WTC11 (cell line): ENCODE data around the gene MLXIPL.

ENCODE experiments used
- JUN ChIP-seq: sonication (generic); formaldehyde crosslinking; IDR thresholded peaks from 2 replicates; pipeline ENCODE4 v1.8.0; 2023; ENCODE audit warnings: mild to moderate bottlenecking, missing genetic modification reagents
- TF ChIP-seq, protein P1 (sequence below): sonication (generic); formaldehyde crosslinking; IDR thresholded peaks from 2 replicates; pipeline ENCODE4 v1.8.0; 2023; ENCODE audit warnings: missing genetic modification reagents
- TF ChIP-seq, protein P2 (sequence below): sonication (generic); formaldehyde crosslinking; IDR thresholded peaks from 2 replicates; pipeline ENCODE4 v1.8.0; 2022; ENCODE audit warnings: mild to moderate bottlenecking, missing genetic modification reagents
- TF ChIP-seq, protein P3 (sequence below): sonication (generic); formaldehyde crosslinking; IDR thresholded peaks from 2 replicates; pipeline ENCODE4 v1.8.1; 2022; ENCODE audit warnings: low read depth, missing genetic modification reagents, borderline replicate concordance

DNA sequence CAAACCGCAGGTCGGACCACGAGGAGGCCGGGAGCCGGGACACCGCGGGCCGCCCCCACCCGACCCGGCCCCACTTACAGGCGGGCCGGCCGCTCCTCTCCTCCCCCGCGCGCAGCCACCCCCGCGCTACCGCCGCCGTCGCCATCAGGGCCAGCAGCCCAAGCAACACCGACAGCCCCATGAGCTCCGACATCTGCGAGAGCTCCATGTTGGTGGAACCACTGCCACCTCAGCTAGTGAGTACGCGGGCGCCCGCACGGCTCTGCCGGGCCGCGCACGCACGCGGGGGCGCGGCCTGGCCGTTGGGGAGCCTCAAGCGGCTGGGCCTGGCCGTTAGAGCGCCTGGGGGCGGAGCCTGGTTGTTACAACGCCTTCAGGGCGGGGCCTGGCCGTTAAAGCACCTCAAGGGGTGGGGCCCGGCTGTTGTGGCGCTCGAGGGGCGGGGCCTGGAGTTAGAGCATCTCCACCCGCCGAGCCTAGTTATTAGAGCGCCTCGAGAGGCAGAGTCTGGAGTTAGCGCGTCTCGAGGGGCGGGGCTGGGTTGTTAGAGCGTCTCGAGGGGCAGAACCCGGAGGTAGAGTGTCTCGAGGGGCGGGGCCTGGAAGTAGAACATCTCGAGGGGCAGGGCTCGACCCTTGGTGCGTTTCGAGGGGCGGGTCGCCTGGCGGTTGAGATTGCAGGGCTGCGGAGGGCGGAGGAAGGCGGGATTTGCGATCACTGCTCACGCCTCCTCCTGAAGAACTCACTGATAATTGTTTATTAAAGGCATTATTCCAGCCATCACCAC is 45.8 kb downstream of the MLXIPL start, which contains the start of gene TBL2:
- TF ChIP-seq, protein P1, sequence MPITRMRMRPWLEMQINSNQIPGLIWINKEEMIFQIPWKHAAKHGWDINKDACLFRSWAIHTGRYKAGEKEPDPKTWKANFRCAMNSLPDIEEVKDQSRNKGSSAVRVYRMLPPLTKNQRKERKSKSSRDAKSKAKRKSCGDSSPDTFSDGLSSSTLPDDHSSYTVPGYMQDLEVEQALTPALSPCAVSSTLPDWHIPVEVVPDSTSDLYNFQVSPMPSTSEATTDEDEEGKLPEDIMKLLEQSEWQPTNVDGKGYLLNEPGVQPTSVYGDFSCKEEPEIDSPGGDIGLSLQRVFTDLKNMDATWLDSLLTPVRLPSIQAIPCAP (CRISPR knock-in tag): no peak
- TF ChIP-seq, protein P2, sequence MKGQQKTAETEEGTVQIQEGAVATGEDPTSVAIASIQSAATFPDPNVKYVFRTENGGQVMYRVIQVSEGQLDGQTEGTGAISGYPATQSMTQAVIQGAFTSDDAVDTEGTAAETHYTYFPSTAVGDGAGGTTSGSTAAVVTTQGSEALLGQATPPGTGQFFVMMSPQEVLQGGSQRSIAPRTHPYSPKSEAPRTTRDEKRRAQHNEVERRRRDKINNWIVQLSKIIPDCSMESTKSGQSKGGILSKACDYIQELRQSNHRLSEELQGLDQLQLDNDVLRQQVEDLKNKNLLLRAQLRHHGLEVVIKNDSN (CRISPR knock-in tag): no peak; the same call in 1 of the 2 replicates
- TF ChIP-seq JUN (CRISPR knock-in tag): no peak
- TF ChIP-seq, protein P3, sequence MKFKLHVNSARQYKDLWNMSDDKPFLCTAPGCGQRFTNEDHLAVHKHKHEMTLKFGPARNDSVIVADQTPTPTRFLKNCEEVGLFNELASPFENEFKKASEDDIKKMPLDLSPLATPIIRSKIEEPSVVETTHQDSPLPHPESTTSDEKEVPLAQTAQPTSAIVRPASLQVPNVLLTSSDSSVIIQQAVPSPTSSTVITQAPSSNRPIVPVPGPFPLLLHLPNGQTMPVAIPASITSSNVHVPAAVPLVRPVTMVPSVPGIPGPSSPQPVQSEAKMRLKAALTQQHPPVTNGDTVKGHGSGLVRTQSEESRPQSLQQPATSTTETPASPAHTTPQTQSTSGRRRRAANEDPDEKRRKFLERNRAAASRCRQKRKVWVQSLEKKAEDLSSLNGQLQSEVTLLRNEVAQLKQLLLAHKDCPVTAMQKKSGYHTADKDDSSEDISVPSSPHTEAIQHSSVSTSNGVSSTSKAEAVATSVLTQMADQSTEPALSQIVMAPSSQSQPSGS (CRISPR knock-in tag): no peak
